ENCODE measurements around the gene LDB1. TPM values are rescaled to one million over a fixed set of nuclear protein-coding genes. Genes with fewer than 3 reads are reported as not detected.
A peak's percentile ranks its signal among the peaks of the same experiment; 100 is the strongest.

The LDB1 gene
- total RNA-seq, 1 experiment from 2014 or later = 100 TPM

- TF ChIP-seq, protein P1, sequence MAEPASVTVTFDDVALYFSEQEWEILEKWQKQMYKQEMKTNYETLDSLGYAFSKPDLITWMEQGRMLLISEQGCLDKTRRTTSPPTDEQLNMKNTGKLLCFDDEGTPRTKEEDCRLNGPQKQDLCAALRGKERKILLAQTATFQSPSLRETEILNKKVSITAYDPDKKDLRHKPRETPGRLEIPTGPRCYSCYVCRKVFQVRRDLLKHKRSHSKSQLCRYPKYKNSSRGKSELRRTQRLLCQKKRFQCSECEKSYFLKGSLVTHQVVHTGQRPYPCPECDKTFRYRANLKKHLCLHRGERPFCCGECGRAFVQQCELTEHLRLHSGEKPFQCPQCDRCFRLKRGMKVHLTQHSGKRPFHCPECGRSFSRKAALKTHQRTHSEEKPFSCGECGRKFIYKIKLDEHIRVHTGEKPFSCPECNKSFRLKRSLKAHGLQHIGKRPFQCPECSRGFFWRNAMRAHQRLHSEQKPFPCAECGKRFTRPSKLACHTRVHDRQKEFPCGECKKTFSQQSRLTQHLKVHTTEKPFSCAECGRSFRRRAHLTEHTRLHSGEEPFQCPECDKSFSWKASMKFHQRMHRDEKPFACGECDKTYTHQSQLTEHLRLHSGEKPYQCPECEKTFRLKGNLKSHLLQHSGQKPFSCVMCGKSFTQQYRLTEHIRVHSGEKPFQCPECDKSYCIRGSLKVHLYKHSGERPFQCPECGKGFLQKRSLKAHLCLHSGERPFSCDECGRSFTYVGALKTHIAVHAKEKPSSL (CRISPR knock-in tag; conservative IDR thresholded peaks at IDR 0.05) = no peak
These were observed 20.1 kb upstream of the LDB1 start (continued) for GRCh38 chr10:102140218-102140617.

GRCh38 chr10:102139281-102140110 lies 19.3 kb upstream of the LDB1 start:
- TF ChIP-seq ARID4B (CRISPR knock-in tag; IDR thresholded peaks at IDR 0.05; ENCODE audit: borderline replicate concordance) = no peak
- TF ChIP-seq, protein P2, sequence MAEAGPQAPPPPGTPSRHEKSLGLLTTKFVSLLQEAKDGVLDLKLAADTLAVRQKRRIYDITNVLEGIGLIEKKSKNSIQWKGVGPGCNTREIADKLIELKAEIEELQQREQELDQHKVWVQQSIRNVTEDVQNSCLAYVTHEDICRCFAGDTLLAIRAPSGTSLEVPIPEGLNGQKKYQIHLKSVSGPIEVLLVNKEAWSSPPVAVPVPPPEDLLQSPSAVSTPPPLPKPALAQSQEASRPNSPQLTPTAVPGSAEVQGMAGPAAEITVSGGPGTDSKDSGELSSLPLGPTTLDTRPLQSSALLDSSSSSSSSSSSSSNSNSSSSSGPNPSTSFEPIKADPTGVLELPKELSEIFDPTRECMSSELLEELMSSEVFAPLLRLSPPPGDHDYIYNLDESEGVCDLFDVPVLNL (CRISPR knock-in tag; IDR thresholded peaks at IDR 0.05; ENCODE audit: borderline replicate concordance, low read depth) = no peak
- no peak for TF ChIP-seq GRHL2 (CRISPR knock-in tag; IDR thresholded peaks at IDR 0.05; ENCODE audit: insufficient replicate concordance, severe bottlenecking)
- TF ChIP-seq, protein P3, sequence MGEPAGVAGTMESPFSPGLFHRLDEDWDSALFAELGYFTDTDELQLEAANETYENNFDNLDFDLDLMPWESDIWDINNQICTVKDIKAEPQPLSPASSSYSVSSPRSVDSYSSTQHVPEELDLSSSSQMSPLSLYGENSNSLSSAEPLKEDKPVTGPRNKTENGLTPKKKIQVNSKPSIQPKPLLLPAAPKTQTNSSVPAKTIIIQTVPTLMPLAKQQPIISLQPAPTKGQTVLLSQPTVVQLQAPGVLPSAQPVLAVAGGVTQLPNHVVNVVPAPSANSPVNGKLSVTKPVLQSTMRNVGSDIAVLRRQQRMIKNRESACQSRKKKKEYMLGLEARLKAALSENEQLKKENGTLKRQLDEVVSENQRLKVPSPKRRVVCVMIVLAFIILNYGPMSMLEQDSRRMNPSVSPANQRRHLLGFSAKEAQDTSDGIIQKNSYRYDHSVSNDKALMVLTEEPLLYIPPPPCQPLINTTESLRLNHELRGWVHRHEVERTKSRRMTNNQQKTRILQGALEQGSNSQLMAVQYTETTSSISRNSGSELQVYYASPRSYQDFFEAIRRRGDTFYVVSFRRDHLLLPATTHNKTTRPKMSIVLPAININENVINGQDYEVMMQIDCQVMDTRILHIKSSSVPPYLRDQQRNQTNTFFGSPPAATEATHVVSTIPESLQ (CRISPR knock-in tag; IDR thresholded peaks at IDR 0.05) = no peak
- no peak for TF ChIP-seq ZNF121 (CRISPR knock-in tag; IDR thresholded peaks at IDR 0.05)
- no peak for DNase-seq (ENCODE audit: low spot score)
- ChIA-PET CTCF (interaction anchor here (1.2 to 1.9 kb wide), 2 partner anchors 30 to 31 kb away, joined by 3 to 10 read pairs; no protein-coding TSS in a partner anchor), POLR2A (interaction anchor here (0.9 kb wide), 1 partner anchor 12 kb away, joined by 4 read pairs; the partner anchor contains the start of gene NOLC1)
- no peaks in the 10 kb centered on the region for H3K9me3 Mint-ChIP-seq
- H3K36me3 Mint-ChIP-seq = peaks cover 60% of the 10 kb centered on the region
- no peaks in the 10 kb centered on the region for H3K27me3 Mint-ChIP-seq (ENCODE audit: low read depth)
- H3K4me1 Mint-ChIP-seq = peaks cover 16% of the 10 kb centered on the region
- ATAC-seq = no peak
- no peak overlapping the region for H3K27ac Mint-ChIP-seq
- H3K4me3 Mint-ChIP-seq = no peak overlapping the region

DNA sequence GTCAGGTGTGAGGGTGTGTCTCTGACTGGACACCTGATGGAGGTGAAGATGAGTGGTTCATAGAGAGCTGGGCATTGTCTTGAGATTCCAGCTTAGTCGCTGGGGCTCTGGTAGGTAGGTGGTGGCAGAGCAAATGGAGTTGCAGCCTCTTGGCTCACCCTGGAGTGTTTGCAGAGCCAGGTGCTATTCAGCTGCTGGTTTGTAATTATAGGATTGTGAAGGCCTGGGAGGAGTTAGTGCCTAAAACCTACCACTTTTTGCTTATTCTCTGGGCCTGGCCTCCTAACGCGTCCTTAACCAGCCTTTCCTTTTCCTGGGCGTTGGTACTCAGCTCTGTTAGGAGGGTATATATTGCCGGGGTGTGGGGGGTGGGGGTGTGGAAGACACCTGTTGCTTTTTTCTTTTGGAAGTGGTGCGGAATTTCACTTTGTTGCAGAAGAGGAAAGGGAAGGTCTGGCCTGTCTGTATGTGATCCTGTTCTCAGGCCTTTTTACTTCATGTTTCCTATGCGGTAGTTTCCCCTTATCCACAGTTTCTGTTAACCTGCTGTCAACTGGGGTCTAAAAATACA lies 15.9 kb upstream of the LDB1 start:
- TF ChIP-seq ERG (CRISPR knock-in tag; IDR thresholded peaks at IDR 0.05) = no peak
- no peak for TF ChIP-seq NR2C2 (CRISPR knock-in tag; IDR thresholded peaks at IDR 0.05)
- TF ChIP-seq, protein P4, sequence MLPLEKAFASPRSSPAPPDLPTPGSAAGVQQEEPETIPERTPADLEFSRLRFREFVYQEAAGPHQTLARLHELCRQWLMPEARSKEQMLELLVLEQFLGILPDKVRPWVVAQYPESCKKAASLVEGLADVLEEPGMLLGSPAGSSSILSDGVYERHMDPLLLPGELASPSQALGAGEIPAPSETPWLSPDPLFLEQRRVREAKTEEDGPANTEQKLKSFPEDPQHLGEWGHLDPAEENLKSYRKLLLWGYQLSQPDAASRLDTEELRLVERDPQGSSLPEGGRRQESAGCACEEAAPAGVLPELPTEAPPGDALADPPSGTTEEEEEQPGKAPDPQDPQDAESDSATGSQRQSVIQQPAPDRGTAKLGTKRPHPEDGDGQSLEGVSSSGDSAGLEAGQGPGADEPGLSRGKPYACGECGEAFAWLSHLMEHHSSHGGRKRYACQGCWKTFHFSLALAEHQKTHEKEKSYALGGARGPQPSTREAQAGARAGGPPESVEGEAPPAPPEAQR (CRISPR knock-in tag; IDR thresholded peaks at IDR 0.05) = no peak
- TF ChIP-seq, protein P3 (CRISPR knock-in tag; IDR thresholded peaks at IDR 0.05) = no peak
- ATAC-seq (no peak), DNase-seq (ENCODE audit: low spot score) (no peak)
- Mint-ChIP-seq H3K4me3 (peak overlapping the region; percentile 18), H3K27ac (peak overlapping the region; percentile 88), H3K9me3 (no peaks in the 10 kb centered on the region), H3K36me3 (peaks cover 42% of the 10 kb centered on the region), H3K27me3 (ENCODE audit: low read depth) (no peaks in the 10 kb centered on the region), H3K4me1 (peaks cover 22% of the 10 kb centered on the region)
- ChIA-PET POLR2A (interaction anchor here (1.0 kb wide), 1 partner anchor 16 kb away, joined by 3 read pairs; the partner anchor contains the start of gene NOLC1), CTCF (interaction anchor here (1.1 to 1.6 kb wide), 2 partner anchors 16 to 34 kb away, joined by 3 to 8 read pairs; partner anchors contain the start of gene NOLC1)

Measured in WTC11 (cell line).